ENCODE results near the gene POLR2H.

The POLR2H gene

DNA sequence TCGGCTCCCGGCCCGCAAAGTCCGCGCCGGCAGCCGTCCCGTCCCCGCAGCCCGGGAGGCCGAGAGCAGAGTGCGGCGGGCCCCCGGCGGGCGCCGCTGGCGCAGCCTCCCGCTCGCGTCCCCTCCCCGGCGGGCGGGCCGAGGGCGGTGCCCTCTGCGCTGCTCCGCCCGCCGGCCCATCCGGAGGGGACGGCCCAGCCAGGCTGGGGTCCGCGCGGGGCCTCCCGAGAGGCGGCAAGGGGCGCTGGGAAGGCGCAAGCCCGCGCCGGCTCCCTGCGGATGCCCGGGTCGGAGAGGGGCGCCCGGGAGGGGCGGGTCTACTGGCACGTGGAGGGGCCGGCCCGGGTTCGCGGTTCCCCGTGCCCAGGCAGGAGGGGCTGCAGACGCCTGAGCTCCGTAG is at the start of gene POLR2H, which contains the start of gene CLCN2:
TSS of gene POLR2H (plus strand) at position 179 of the 400 bp plus-strand sequence. CDS start 1,783 bp downstream, outside the sequence.
TSS of gene CLCN2 (minus strand) at position 74 of the 400 bp plus-strand sequence. CDS start 126 bp downstream, outside the sequence.
- intact Hi-C loops (cut with DNase I): loop anchor here (10.0 kb wide), 1 partner anchor 443 kb away; no protein-coding TSS in a partner anchor
- DNase-seq: peak in 6 of 10 donors; percentile 58 to 95 (median 69)

GRCh38 chr3:184314363-184314699 is 47.2 kb upstream of the POLR2H start, which contains the start of gene EIF4G1:
Gene EIF4G1 (plus strand): TSS chr3:184314606. CDS start chr3:184315797, 1,191 bp downstream.
- intact Hi-C loops (cut with DNase I): loop anchor here (2.0 kb wide), 1 partner anchor 16 kb away; the partner anchor contains the start of gene PSMD2
- DNase-seq: peak; percentile 87 to 99 (median 92)

DNA sequence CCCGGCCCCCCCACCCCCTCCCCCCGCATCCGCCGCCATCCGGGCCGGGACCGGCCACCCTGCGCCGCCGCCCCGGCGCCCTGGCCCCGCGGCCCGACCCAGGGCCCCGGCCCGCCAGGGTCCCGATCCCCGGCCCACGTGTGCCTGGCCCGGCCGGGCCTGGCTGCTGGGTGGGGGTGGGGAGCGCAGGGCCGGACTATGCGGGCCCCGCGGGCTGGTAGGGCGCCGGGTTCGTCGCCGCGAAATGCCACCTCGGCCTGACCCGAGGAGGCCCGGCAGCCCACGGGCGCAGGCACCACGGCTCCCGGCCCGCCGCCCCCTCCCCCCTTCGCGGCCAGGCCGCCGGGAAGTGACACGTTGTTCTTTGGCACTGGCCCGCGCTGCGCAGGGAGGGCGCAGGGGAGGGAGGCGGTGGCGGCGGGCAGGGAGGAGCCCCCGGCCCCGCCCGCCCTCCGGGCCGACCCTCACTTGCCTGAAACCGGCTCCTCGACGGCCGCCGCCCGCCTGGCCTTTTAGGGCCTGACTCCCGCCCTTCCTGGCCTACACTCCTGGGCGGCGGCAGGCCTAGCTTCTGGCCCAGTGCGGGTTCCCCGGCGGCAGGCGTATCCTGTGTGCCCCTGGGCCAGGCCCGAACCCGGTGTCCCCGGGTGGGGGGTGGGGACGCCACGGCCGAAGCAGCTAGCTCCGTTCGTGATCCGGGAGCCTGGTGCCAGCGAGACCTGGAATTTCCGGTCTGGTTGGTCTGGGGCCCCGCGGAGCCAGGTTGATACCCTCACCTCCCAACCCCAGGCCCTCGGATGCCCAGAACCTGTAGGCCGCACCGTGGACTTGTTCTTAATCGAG is 46.6 kb upstream of the POLR2H start:
- intact Hi-C loops (cut with DNase I): loop anchor here (2.0 kb wide), 1 partner anchor 16 kb away; the partner anchor contains the start of gene PSMD2
- DNase-seq: peak; percentile 44 to 93 (median 61)

DNA sequence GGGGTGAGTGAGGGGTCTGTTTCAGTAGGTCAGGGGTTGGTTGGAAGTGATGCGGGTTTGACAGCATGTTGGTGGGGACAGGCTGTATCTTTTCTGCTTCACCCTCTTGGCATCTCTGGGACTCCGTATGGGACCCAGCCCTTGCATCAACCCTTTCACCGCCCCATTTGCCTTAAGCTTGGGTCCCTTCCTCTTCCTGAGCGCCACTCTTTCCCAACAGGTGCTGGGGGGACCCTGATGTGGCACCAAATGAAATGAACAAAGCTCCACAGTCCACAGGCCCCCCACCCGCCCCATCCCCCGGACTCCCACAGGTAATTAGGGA is 46.0 kb upstream of the POLR2H start:
- DNase-seq: peak in 1 of 10 donors; percentile 55
- intact Hi-C loops (cut with DNase I): loop anchor here (2.0 kb wide), 1 partner anchor 17 kb away; the partner anchor contains the start of gene PSMD2

GRCh38 chr3:184315871-184316661 is 45.4 kb upstream of the POLR2H start:
- peak in 2 of 10 donors; percentile 67 to 72 for DNase-seq
- intact Hi-C loops (cut with DNase I): loop anchor here (2.0 kb wide), 1 partner anchor 17 kb away; the partner anchor contains the start of gene PSMD2

DNA sequence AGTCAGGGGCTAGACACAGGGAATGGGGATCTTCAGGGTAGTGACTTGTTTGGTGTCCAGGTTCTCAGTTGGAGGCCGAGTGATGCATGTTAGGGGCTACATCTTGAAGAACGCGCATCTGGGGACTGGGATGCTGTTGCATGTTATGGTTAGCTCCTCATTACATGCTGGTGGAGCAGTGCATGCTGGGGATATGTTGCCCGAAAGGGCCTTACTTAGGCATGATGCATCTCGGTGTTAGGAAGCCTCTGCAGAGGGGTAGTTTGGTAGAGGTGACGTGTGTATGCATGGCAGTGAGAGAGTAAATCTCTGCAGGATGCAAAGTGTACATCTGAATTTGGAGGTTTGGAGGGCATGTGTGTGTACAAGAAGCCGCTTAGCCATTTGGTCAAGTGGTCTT is 44.7 kb upstream of the POLR2H start:
- peak in 2 of 10 donors; percentile 7 to 47 for DNase-seq
- intact Hi-C loops (cut with DNase I): no loop called here

DNA sequence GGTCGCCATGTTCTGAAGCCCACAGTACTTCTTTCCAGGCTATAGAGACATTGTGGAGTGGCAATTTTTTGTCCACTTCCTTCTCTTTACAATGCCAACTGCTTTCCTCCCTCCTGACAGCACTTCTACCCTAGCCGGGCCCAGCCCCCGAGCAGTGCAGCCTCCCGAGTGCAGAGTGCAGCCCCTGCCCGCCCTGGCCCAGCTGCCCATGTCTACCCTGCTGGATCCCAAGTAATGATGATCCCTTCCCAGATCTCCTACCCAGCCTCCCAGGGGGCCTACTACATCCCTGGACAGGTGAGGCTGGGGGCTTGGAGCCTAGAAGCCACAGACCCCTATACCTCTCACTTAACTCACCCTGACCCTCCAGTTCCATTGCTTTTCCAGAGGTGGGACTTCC is 44.3 kb upstream of the POLR2H start:
- DNase-seq: peak in 2 of 10 donors; percentile 22 to 32
- intact Hi-C loops (cut with DNase I): no loop called here

DNA sequence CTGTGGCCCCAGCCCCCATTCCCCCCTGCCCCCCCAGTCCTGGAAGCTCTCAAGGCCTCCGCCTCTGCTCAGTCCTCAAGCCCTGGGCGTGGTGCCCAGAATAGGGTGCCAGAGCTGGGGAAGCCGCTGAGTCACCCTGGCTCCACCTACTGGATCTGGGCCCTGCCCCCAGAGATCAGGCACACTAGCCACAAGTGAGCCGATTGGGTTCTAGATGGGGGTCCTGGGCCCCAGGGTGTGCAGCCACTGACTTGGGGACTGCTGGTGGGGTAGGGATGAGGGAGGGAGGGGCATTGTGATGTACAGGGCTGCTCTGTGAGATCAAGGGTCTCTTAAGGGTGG is 41.4 kb upstream of the POLR2H start:
- peak; percentile 91 to 99 (median 96) for DNase-seq
- intact Hi-C loops (cut with DNase I): loop anchor here (2.0 kb wide), 1 partner anchor 17 kb away; the partner anchor contains the start of gene FAM131A

GRCh38 chr3:184321666-184322065 is 39.8 kb upstream of the POLR2H start:
- intact Hi-C loops (cut with DNase I): loop anchor here (2.0 kb wide), 1 partner anchor 15 kb away; the partner anchor contains the start of gene FAM131A

DNA sequence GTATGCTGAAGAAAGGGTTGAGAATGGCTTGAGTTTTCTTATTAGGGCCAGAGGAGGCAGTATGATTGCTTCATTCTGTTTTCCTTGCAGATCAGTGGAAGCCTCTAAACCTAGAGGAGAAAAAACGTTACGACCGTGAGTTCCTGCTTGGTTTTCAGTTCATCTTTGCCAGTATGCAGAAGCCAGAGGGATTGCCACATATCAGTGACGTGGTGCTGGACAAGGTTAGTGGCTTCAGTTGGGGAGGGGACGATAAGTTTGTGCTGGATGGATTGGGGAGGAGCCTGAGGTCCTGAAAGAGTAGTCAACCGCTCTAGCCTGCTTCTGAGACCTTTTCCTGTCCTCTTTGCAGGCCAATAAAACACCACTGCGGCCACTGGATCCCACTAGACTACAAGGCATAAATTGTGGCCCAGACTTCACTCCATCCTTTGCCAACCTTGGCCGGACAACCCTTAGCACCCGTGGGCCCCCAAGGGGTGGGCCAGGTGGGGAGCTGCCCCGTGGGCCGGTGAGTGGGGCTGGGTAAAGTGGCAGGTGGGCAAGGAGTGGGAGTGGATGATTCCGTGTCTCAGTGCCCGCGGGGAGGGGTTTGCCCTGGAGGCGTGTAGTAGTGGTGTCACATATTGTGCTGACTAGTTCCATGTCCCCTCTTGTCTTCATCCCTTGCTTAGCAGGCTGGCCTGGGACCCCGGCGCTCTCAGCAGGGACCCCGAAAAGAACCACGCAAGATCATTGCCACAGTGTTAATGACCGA is 38.6 kb upstream of the POLR2H start:
- peak in 2 of 10 donors; percentile 29 to 50 for DNase-seq

More at GRCh38 chr3:184321666-184322065, 39.8 kb upstream of the POLR2H start:
- peak in 2 of 10 donors; percentile 60 to 63 for DNase-seq

GRCh38 chr3:184323696-184324095 is 37.8 kb upstream of the POLR2H start:
- DNase-seq: peak in 2 of 10 donors; percentile 33 to 44
- intact Hi-C loops (cut with DNase I): no loop called here

More for the DNA sequence above, 38.6 kb upstream of the POLR2H start:
- intact Hi-C loops (cut with DNase I): no loop called here

GRCh38 chr3:184325269-184325668 is 36.2 kb upstream of the POLR2H start:
- intact Hi-C loops (cut with DNase I): no loop called here
- DNase-seq: peak in 2 of 10 donors; percentile 52 to 55

- intact Hi-C loops (cut with DNase I): no loop called here
These were observed 35.7 kb upstream of the POLR2H start for GRCh38 chr3:184325715-184326369.

DNA sequence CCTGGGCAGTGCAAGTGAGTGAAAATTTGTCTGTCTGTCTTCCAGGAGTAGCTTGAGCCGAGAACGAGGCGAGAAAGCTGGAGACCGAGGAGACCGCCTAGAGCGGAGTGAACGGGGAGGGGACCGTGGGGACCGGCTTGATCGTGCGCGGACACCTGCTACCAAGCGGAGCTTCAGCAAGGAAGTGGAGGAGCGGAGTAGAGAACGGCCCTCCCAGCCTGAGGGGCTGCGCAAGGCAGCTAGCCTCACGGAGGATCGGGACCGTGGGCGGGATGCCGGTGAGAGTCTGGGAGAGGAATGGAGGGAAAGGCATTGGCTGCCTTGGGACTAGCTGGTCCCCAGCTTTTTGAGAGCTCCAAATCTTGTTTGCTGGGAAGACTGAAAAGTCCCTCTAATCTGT is 34.3 kb upstream of the POLR2H start:
- intact Hi-C loops (cut with DNase I): no loop called here
- DNase-seq: peak in 2 of 10 donors; percentile 75 to 79

More at GRCh38 chr3:184325715-184326369, 35.7 kb upstream of the POLR2H start:
- DNase-seq: peak in 1 of 10 donors; percentile 33

- intact Hi-C loops (cut with DNase I): no loop called here
- DNase-seq: peak in 2 of 10 donors; percentile 25 to 53
These were observed 33.0 kb upstream of the POLR2H start for GRCh38 chr3:184328516-184328915.

DNA sequence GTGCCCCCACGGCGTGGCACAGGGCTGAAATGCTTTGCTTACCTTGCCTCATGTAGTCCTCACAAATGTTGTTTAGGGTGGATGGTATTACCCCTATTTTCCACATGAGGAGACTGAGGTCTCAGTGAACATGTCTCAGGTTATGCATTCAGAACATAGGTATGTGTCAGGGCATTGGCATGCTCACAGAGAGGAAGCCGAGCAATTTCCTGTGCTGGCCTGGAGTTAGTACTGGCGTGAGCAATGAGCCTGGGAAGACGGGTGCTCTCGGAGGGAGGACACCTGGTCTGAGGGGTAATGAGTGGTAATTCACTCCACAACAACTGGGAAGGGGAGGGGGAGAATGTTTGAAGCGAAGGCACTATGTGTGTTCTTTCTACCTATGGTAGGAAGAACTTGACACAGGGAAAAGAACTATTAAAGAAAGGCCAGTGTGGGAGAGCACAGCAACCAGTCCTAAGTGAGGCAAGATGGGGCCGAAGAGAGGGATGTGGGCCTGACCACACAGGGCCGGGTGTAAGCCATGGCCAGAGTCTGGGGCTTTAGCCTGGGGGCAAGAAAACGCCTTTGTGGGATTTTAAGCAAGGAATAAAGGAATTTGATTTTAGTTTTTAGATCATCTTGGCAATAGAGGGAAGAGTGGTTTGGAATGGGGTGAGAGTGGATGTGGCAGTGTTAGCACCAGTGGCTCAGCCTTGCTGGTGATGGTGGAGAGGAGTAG is 29.0 kb upstream of the POLR2H start:
- intact Hi-C loops (cut with DNase I): no loop called here

DNA sequence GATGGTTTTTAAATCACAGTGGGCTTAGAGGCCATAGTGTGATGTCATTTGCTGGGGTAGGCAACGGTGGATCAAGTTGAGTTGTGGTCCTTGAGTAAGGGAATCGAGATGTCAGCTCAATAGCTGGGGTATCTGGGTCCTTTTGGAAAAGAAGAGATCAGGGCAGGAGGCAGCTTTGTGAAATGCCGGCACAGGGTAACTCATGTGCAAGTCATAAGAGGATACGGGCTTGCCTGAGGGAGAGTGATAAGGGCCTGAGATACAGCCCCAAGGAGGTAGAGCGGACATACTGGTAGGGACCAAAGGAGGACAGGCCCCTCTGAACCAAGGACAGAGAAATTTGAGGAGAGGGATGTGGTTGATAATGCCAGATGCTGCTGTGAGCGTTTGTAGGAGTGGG is 28.3 kb upstream of the POLR2H start:
- peak in 1 of 10 donors; percentile 2 for DNase-seq
- intact Hi-C loops (cut with DNase I): no loop called here

More for the DNA sequence above, 29.0 kb upstream of the POLR2H start:
- DNase-seq: peak in 2 of 10 donors; percentile 16 to 35

DNA sequence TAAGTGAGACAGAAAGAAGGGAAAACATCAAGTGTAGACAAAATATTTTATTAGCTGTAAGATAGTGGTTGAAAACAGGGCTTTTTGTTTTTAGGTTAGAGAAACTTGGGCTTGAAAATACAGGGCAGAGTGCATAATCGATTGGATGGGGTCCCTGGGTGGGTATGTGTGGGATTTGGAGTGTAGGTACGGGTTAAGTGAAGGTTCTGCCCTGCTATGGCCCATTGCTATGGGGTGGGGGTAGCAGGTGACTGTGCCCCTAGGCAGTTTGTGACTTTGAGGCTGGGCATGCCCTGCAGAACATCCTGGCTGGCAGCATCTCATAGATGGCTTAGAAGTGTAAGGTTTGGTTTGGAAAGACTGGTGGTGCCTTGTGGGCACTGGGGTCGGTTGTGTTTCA is 27.8 kb upstream of the POLR2H start:
- intact Hi-C loops (cut with DNase I): no loop called here
- DNase-seq: peak in 2 of 10 donors; percentile 33 to 45

All from posterior cingulate gyrus (tissue), 11 donors.